Gastrocnemius medialis (tissue), 4 donors: ENCODE results near the gene CGB1. TPM values are rescaled to one million over a fixed set of nuclear protein-coding genes. Genes with fewer than 3 reads are reported as not detected.
"Not testable (repeated sequence)": the region's sequence is repeated elsewhere in the genome, so short reads cannot be mapped to it uniquely, and the experiment has no call there.

Experiments used
- ATAC-seq, 2 donors: fragments of 150-250 bp; one replicate each; pipeline ENCODE4 v1.9.1; 2016
- DNase-seq, 2 donors: peaks; one replicate each; pipeline ENCODE4 v3.0.0-alpha.2; 2019
- H3K27ac ChIP-seq, 4 donors: fragments of 200-600 bp; sonication (generic); 1 replicate in 1 of 4; 2 replicates in 3 of 4; pipeline ENCODE4 v1.5.1; 2016 to 2018; ENCODE audit warnings: mild to moderate bottlenecking in 2 of 4, moderate library complexity in 1 of 4
- H3K27me3 ChIP-seq, 3 donors: fragments of 200-600 bp; sonication (generic) in 2 of 3; 1 replicate in 1 of 3; 2 replicates in 2 of 3; pipeline versions ENCODE4 v1.5.1 to v1.6.0; 2016 to 2019; ENCODE audit warnings: mild to moderate bottlenecking in 1 of 3, moderate library complexity in 1 of 3
- H3K36me3 ChIP-seq, 2 donors: fragments of 200-600 bp; sonication (generic) in 1 of 2; one replicate each; pipeline ENCODE4 v1.5.1; 2017 to 2018
- H3K4me1 ChIP-seq, 2 donors: fragments of 200-600 bp; sonication (generic) in 1 of 2; one replicate each; pipeline ENCODE4 v1.5.1; 2016 to 2017; ENCODE audit warnings: mild to moderate bottlenecking in 2 of 2
- H3K4me3 ChIP-seq, 4 donors: fragments of 200-600 bp; sonication (generic) in 3 of 4; 1 replicate in 1 of 4; 2 replicates in 3 of 4; pipeline ENCODE4 v1.5.1; 2016 to 2019; ENCODE audit warnings: mild to moderate bottlenecking in 2 of 4
- H3K9me3 ChIP-seq, 3 donors: fragments of 200-600 bp; sonication (generic) in 2 of 3; 1 replicate in 1 of 3; 2 replicates in 2 of 3; pipeline ENCODE4 v1.5.1; 2016 to 2019
- POLR2A ChIP-seq, 2 donors: fragments of 450-650 bp; IDR thresholded peaks; one replicate each; pipeline ENCODE4 v1.6.1; 2017; ENCODE audit warnings: antibody characterized with exemption in 2 of 2, mild to moderate bottlenecking in 2 of 2, moderate library complexity in 2 of 2
- in situ Hi-C, 4 donors: fragments of 200-750 bp; cut with MboI; loops; one replicate each; pipeline versions ENCODE4 v1.15.0 to v1.8.0; 2017; ENCODE audit warnings: low sequenced_read_pairs in 4 of 4
- intact Hi-C: fragments of 100-400 bp; cut with DNase I; formaldehyde crosslinking; loops from one replicate; pipeline ENCODE4 v1.15.1; 2023; ENCODE audit warnings: low total_unique reads
- total RNA-seq, 4 donors: library from RNA; depleted of rRNA; stranded (reverse); fragments of >200 nt; gene quantifications; one replicate each; pipeline versions ENCODE4 v1.1.0 to v1.2.3, GENCODE V29; 2016
- TF ChIP-seq, protein P1 (sequence below), 5 experiments: fragments of 450-650 bp in 3 of 5; fragments of 200-600 bp in 2 of 5; sonication (generic) in 2 of 5; IDR thresholded peaks in 4 of 5; conservative IDR thresholded peaks in 1 of 5; 1 replicate in 4 of 5; 2 replicates in 1 of 5; pipeline ENCODE4 v1.5.1; 2016 to 2019; ENCODE audit warnings: antibody characterized with exemption in 5 of 5, mild to moderate bottlenecking in 3 of 5, moderate library complexity in 3 of 5

CGB1 gene
- total RNA-seq = not detected

DNA sequence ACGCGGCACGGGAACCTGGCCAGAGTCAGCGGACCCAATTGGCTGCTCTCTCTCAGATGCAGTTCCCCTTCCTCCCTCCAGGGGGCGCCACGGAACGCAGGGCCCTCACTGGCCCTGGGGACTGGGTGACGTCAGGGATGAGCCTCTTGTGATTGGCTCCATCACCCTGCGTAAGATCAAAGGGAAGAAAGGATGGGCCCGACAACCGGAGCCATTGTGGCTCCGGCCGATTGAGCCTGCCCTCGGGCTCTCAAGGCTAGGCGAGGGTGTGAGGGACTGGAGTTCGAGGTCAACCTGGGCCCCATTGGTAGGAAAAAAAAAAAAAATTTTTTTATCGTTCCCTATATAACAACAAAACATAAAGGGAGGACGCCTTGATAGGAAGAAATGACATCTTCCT, at the start of gene CGB1:
Gene CGB1, minus strand, starts transcription at position 81 of the 400 bp plus-strand sequence. CDS start 184 bp downstream, outside the sequence.
- H3K4me1 ChIP-seq, H3K36me3 ChIP-seq, H3K27me3 ChIP-seq, intact Hi-C loops, H3K4me3 ChIP-seq, H3K9me3 ChIP-seq, H3K27ac ChIP-seq, in situ Hi-C loops, DNase-seq: not testable (repeated sequence)
- TF ChIP-seq, protein P1, sequence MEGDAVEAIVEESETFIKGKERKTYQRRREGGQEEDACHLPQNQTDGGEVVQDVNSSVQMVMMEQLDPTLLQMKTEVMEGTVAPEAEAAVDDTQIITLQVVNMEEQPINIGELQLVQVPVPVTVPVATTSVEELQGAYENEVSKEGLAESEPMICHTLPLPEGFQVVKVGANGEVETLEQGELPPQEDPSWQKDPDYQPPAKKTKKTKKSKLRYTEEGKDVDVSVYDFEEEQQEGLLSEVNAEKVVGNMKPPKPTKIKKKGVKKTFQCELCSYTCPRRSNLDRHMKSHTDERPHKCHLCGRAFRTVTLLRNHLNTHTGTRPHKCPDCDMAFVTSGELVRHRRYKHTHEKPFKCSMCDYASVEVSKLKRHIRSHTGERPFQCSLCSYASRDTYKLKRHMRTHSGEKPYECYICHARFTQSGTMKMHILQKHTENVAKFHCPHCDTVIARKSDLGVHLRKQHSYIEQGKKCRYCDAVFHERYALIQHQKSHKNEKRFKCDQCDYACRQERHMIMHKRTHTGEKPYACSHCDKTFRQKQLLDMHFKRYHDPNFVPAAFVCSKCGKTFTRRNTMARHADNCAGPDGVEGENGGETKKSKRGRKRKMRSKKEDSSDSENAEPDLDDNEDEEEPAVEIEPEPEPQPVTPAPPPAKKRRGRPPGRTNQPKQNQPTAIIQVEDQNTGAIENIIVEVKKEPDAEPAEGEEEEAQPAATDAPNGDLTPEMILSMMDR (IDR thresholded peaks at IDR 0.05 in 4 of 5, conservative IDR thresholded peaks at IDR 0.05 in 1 of 5) = peak in 3 of 5 experiments; percentile 46 to 54 (median 47)
- ATAC-seq = peak in 1 of 2 donors; percentile 39

DNA sequence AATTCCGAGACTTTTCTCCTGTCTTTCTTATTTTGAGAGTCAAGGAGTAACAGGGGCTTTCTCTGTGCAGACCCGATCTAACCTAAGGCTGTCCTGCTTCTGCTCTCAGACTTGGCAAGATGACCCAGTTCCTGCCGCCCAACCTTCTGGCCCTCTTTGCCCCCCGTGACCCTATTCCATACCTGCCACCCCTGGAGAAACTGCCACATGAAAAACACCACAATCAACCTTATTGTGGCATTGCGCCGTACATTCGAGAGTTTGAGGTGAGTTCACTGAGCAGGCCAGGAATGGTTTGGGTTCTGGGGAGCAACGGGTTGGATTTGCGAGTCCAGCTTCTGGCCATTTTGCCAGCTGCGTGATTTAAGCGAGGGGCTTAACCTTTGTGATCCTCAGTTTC, 49.6 kb upstream of the CGB1 start:
- DNase-seq (no peak), ATAC-seq (no peak)
- H3K4me1 ChIP-seq = peaks cover 18 to 26% of the 10 kb centered on the region in 2 donors
- TF ChIP-seq, protein P1 (IDR thresholded peaks at IDR 0.05 in 4 of 5, conservative IDR thresholded peaks at IDR 0.05 in 1 of 5) = no peak
- no peak for TF ChIP-seq POLR2A (IDR thresholded peaks at IDR 0.05)
- in situ Hi-C loops = loop anchor here in 1 of 4 donors (10.0 kb wide), 1 partner anchor 119 kb away; no protein-coding TSS in a partner anchor
- intact Hi-C loops = no loop called here
- peaks cover 0 to 28% of the 10 kb centered on the region in 2 donors for H3K36me3 ChIP-seq
- peak overlapping the region; percentile 88 to 99 (median 92) for H3K4me3 ChIP-seq
- H3K27me3 ChIP-seq = no peaks in the 10 kb centered on the region
- peak overlapping the region; percentile 90 to 98 (median 92) for H3K27ac ChIP-seq
- H3K9me3 ChIP-seq = no peaks in the 10 kb centered on the region

GRCh38 chr19:49085868-49086232, 49.2 kb upstream of the CGB1 start:
- DNase-seq (no peak), ATAC-seq (no peak)
- H3K27ac ChIP-seq = peak overlapping the region; percentile 90 to 98 (median 92)
- intact Hi-C loops (loop anchor here (1.0 kb wide), 1 partner anchor 11 kb away; no protein-coding TSS in a partner anchor), in situ Hi-C loops (loop anchor here in 1 of 4 donors (10.0 kb wide), 1 partner anchor 119 kb away; no protein-coding TSS in a partner anchor)
- H3K36me3 ChIP-seq = peaks cover 0 to 24% of the 10 kb centered on the region in 2 donors
- peak overlapping the region; percentile 88 to 99 (median 92) for H3K4me3 ChIP-seq
- H3K9me3 ChIP-seq = no peaks in the 10 kb centered on the region
- TF ChIP-seq, protein P1 (IDR thresholded peaks at IDR 0.05 in 4 of 5, conservative IDR thresholded peaks at IDR 0.05 in 1 of 5) = no peak
- TF ChIP-seq POLR2A (IDR thresholded peaks at IDR 0.05) = no peak
- H3K4me1 ChIP-seq = peaks cover 18 to 26% of the 10 kb centered on the region in 2 donors
- no peaks in the 10 kb centered on the region for H3K27me3 ChIP-seq

- H3K27ac ChIP-seq = peak within 1 kb of the TSS; percentile 90 to 98 (median 92)
- H3K9me3 ChIP-seq = no peaks in the 10 kb centered on the region
- DNase-seq (peak; percentile 99), ATAC-seq (peak; percentile 90 to 94)
- peak within 1 kb of the TSS; percentile 88 to 99 (median 92) for H3K4me3 ChIP-seq
- intact Hi-C loops = loop anchor here (1.0 kb wide), 1 partner anchor 10 kb away; no protein-coding TSS in a partner anchor
- H3K36me3 ChIP-seq = peaks cover 0 to 18% of the 10 kb centered on the region in 2 donors
- H3K27me3 ChIP-seq = no peaks in the 10 kb centered on the region
- TF ChIP-seq POLR2A (IDR thresholded peaks at IDR 0.05) = peak; percentile 86 to 92
- TF ChIP-seq, protein P1 (IDR thresholded peaks at IDR 0.05 in 4 of 5, conservative IDR thresholded peaks at IDR 0.05 in 1 of 5) = peak in 2 of 5 experiments; percentile 18 to 53
- peaks cover 18 to 26% of the 10 kb centered on the region in 2 donors for H3K4me1 ChIP-seq
- in situ Hi-C loops = loop anchor here in 1 of 4 donors (10.0 kb wide), 1 partner anchor 120 kb away; no protein-coding TSS in a partner anchor
Measured at GRCh38 chr19:49085020-49085867, 48.5 kb upstream of the CGB1 start, which contains the start of gene SNRNP70. Gene SNRNP70, plus strand, starts transcription at chr19:49085451. Its CDS starts 964 bp downstream, at chr19:49086415.
